AG10803 (cell line): Measurements from ENCODE around the gene IMMP2L.

Experiments
- DNase-seq: peaks from one replicate; pipeline ENCODE4 v3.0.0; 2010; ENCODE audit warnings: low read depth
- H3K4me3 ChIP-seq: 2 replicates; pipeline ENCODE4 v1.5.1; 2011; ENCODE audit warnings: mild to moderate bottlenecking, low read length, control low read depth
- TF ChIP-seq, protein P1 (sequence below): conservative IDR thresholded peaks from 2 replicates; pipeline ENCODE4 v1.5.1; 2011; ENCODE audit warnings: mild to moderate bottlenecking, low read length, control low read depth, inconsistent platforms

The IMMP2L gene

GRCh38 chr7:110754649-110755048, 807.6 kb downstream of the IMMP2L start:
- no peak overlapping the region for H3K4me3 ChIP-seq
- no peak for DNase-seq
- TF ChIP-seq, protein P1, sequence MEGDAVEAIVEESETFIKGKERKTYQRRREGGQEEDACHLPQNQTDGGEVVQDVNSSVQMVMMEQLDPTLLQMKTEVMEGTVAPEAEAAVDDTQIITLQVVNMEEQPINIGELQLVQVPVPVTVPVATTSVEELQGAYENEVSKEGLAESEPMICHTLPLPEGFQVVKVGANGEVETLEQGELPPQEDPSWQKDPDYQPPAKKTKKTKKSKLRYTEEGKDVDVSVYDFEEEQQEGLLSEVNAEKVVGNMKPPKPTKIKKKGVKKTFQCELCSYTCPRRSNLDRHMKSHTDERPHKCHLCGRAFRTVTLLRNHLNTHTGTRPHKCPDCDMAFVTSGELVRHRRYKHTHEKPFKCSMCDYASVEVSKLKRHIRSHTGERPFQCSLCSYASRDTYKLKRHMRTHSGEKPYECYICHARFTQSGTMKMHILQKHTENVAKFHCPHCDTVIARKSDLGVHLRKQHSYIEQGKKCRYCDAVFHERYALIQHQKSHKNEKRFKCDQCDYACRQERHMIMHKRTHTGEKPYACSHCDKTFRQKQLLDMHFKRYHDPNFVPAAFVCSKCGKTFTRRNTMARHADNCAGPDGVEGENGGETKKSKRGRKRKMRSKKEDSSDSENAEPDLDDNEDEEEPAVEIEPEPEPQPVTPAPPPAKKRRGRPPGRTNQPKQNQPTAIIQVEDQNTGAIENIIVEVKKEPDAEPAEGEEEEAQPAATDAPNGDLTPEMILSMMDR: no peak

GRCh38 chr7:110750931-110751605, 811.2 kb downstream of the IMMP2L start:
- DNase-seq: no peak
- TF ChIP-seq, protein P1: no peak
- H3K4me3 ChIP-seq: no peak overlapping the region

DNA sequence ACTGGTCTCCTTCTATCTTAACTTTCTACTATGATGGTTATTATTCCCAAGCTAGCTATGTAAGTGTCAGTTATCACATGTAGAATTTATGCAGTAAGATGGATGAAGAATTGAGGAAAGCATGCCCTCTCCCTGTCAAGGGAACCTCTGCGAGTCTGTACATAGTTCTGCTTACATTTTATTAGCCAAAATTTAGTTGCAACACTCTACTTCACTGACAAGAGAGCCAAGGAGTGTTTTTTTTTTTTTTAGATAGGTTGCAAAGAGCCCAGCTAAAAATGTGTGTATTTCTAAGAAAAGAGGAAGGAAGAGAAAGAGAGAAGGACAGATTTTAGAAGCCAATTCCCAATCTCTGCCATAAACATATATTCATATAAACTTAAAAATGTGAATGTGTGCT, 829.1 kb downstream of the IMMP2L start:
- TF ChIP-seq, protein P1: no peak
- H3K4me3 ChIP-seq: no peak overlapping the region
- DNase-seq: no peak

- DNase-seq: no peak
- H3K4me3 ChIP-seq: no peak overlapping the region
- TF ChIP-seq, protein P1: no peak
Observed at GRCh38 chr7:110724811-110725210, 837.5 kb downstream of the IMMP2L start.

GRCh38 chr7:110721395-110721794, 840.9 kb downstream of the IMMP2L start:
- TF ChIP-seq, protein P1: no peak
- DNase-seq: no peak
- no peak overlapping the region for H3K4me3 ChIP-seq

DNA sequence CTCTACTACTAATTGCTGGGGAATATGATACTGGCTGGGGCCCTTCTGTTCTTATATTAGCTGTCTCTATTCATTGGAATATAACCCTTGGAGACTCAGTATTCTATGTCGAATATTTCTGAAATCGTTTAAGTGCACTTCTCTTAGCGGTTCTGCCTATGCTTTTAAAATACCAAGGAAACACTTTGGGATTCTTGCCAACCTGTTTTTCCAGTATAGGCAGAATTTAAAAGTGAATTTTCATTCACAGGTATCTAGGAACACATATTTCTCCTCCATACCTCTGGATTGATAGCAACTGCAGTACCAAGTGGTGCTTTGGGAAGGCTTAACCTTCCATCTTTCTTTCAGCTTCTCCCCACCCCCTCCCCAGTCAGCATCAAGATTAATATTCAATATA, 841.7 kb downstream of the IMMP2L start:
- DNase-seq: no peak
- TF ChIP-seq, protein P1: no peak

DNA sequence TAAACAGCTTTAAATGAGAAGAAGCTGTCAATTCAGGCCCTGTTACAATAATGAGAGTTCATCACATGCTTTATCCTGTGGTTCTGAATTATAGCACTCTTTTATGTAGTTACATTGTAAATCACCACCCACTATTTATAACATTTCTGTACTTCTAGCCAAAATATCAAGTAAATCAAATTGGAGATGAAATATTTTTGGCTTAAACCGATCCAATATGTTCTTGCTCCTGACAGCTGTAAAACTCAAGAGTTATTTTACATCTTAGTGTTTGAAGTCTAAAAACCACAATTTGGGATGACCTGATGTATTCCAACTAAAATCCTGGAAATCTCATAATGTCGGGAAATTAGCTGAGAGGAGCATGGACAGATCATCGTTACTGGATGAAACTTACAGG, 842.6 kb downstream of the IMMP2L start:
- DNase-seq: no peak
- H3K4me3 ChIP-seq: no peak overlapping the region
- TF ChIP-seq, protein P1: no peak

More for the DNA sequence above, 841.7 kb downstream of the IMMP2L start:
- no peak overlapping the region for H3K4me3 ChIP-seq
